GM19099 (cell line): Measurements from ENCODE around the gene VSNL1.

ENCODE experiments used
- POLR2A ChIP-seq: IDR thresholded peaks from 3 replicates; pipeline ENCODE4 v1.6.1; 2011; ENCODE audit warnings: low read depth; ENCODE audit not compliant: insufficient read length; ENCODE audit errors: extremely low read depth

Gene VSNL1

DNA sequence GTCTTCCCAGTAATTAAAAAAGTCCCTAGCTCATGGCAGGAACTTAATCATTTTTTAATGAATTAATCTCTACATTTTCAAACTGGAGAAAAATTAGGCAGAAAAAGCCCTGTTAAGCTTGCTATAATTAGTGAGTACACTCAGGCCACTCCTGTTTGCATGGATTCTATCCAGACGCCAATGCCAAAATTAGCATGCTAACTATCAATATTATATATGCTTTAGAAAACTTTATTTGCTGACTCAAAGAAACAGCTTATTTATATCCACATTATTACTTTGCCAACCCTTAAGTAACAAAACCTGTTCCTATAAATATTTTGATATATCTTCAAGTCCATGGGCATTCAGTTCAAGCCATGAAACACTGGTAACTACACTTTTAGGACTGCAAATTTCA is 122.2 kb downstream of the VSNL1 start:
- no peak for TF ChIP-seq POLR2A

DNA sequence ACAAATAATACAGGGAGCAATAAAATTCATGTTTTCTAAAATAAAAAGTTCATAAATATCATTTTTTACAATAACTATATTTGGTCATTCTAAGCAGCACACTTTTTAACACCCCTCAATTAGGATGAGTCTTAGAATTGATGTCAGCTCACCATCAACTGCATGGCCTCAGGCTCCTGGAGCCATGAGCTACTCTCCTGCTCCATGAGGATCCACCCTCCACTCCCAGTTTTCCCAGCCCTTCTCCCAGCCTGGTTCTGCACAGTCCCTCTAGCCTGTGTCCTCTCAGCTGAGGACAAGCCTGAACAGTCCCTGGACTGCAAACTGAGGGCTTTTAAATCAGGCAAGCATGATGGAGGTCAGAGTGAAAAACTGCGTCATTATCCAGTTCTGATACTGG is 124.0 kb downstream of the VSNL1 start:
- TF ChIP-seq POLR2A = no peak

DNA sequence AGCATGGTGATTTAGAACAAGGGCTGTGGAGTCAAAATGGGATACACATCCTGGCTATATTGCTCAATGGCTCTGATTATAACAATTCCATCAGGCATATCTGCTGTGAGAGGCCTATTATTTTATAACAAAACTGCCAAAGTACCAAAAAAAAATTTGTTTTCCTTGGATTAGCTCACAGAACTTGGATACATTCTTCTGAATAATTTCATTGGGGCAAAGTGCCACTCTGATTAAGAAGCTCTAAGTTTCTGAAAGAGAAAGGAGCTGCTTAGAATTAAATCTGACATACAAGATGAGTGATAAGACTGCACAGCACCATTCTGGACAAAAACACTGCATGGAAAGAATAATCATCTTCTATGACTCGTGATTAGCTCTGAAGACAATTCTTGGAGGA is 127.4 kb downstream of the VSNL1 start:
- no peak for TF ChIP-seq POLR2A

DNA sequence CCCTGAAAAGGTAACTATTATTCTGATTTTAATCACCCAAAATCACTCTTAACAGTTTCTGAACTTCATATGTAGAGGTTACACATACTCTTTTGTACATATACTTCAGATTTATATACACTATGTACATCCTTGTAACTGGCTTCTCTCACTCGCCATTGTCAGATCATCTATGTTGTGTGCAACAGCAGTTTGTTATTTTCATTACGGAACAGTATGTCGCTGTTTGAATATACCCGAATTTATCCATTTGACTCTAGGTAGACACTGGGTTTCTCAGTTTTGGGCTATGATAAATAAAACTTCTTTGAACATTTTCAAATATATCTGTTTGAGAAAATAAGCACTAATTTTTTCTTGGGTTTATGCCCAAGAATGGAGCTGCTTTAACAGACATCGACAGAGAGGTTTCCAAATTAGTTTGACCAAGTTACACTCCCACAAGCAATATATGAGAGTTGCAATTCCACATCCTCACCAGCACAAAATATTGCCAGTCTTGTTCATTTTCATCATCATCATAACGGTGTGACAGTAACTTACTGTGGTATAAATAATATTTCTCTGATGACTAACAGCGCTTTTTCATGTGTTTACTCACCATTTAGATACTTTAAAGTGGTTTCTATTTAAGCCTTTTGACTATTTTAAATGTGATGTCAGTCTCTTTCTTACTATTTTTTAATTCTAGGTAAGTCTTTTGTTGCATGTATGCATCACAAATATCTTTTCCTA is 132.3 kb downstream of the VSNL1 start:
- no peak for TF ChIP-seq POLR2A

DNA sequence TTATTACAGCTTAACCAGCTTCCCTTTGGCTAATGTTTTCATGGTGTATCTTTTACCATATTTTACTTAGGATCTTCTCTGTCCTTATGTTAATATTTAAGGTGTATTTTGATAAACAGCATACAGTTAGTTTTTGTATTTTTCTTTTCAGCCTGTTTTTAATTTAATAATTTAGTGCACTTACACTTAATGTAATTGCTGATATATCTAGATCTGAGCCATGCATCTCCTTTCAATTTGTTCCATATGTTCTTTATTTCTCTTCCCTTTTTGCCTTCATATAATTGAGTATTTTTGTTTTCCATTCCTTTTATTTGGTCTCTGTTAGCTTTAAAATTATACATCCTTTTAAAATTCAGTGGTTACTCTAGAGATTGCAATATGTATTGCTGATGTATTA is 134.3 kb downstream of the VSNL1 start:
- TF ChIP-seq POLR2A = no peak

DNA sequence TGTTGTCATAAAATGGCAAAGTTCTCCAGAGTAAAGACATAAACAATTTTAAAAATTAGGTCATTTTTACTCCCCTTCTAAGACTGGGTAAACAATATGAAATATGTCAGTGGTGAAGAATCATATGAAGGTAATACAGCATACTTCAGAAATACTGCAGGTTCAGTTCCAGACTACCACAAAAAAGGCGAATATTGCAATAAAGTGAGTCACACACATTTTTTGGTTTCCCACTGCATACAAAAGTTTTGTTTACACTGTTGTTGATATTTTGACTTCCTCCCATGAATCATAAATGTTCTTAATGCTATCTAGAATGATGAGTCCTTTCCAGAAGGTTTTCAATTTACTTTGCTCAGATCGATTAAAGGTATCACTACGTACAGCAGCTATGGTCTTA is 139.6 kb downstream of the VSNL1 start:
- no peak for TF ChIP-seq POLR2A

DNA sequence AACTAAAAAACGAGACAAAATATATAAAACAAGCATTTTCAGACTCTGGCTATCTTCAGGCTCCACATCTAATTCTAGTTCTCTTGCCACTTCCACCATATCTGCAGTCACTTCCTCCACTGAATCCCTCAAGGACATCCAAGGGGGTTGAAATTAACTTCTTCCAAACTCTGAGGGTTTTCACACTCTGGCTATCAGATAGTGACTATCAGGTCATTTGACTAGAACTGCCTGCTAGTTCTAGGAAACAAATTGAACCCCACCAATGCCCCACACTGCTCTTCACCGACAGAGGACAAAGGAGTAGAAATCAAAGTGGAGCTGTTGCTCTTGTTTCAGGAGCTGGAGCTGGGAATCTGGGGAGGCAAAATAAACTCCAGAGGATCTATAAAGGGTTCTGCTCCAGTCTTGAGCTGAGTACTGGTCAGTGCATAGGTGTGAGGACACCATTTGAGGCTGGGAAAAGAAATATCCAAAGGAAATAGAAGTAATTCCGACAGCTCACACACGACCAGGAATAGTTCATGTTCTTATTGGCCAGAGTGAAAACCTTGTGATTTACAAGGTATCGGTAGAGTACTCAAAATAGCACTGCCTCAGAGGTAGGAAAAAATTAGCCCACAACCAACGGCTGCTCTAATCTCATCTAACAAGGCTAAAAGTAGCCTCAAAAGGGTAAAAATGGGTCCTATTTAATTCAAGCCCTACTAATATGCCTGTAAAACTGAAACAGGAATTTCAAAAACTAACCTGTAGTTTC is 141.8 kb downstream of the VSNL1 start:
- no peak for TF ChIP-seq POLR2A

DNA sequence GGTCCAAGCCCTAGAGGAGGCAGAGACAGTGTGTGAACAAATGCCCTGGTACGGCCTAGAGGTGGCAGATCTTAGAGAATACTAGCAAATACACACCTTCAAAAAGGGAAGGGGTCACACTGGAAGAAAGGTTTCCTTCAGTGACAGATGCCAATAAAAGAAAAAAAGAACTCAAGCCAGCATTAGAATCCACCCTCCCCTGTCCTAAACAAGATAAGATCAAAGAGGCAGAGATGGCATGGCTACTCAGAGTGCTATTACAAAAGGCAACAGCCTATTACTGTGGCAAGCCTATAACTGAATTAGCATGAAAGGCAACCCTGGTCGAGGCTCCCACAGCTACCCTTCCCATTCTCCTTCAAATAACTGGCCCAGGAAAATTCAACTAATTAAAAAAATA is 143.5 kb downstream of the VSNL1 start:
- no peak for TF ChIP-seq POLR2A

DNA sequence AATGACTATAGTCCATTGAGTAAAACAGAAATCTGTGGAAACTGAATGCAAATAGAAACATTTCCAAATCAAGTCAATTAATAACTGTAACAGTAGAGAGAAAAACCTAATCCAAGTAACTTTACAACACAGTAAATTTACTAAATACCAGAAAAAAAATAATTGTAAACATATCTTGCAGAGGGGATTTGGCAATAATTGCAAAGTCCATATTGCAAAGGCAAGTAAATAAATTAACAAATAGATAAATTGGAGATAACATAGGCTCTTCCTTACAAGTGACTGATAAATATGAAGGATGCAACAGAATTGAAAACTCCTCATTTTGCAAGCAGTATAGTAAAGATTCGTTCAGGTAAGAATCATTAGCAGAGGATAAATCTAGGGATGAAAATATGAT is 148.1 kb downstream of the VSNL1 start:
- no peak for TF ChIP-seq POLR2A

DNA sequence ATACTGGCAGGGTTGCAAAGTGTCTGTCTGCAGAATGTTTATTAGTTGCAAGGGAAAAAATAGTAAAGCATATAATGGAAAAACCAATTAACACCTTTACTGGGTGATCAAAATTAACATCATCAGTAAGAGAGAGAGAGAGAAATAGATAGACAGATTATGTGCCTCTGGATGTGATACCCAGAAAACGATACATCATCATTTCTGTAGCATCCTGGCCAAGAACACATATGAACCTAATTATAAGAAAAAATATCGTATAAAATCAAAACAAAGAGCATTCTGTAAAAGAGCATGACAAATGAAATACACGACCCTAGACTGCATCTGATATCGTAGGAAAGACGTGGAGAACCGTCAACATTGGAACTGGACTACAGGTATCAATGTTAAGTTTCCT is 148.5 kb downstream of the VSNL1 start:
- TF ChIP-seq POLR2A = no peak

DNA sequence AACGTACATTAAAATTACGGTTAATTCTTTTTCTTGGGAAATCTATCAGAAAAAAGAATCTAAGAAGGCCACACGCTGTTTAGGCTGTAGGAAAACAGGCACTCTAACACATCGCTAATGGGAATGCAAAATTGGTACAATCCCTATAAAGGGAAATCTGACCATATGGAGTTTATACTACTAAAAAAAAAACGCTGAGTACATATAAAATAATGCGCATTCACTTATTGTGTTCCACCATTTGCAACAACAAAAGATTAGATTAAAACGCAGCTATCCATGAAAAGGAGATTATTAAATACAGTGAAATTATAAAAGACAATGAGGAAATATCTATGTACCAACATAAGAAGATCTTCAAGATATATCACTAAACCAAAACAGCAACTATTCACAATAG is 150.3 kb downstream of the VSNL1 start:
- TF ChIP-seq POLR2A = no peak
